AG04449 (cell line): ENCODE results near the gene IL22RA2.
"Not testable (repeated sequence)": the region's sequence is repeated elsewhere in the genome, so short reads cannot be mapped to it uniquely, and the experiment has no call there.

Source experiments
- CTCF ChIA-PET: fragments of 350-600 bp; formaldehyde crosslinking; extraction: SDS; loops from one replicate; lab custom pipeline; 2021; ENCODE audit warnings: antibody characterized with exemption; lab: Yijun Ruan, JAX
- POLR2A ChIA-PET: fragments of 400-600, 350-600 bp; formaldehyde crosslinking; extraction: SDS; loops from one replicate; lab custom pipeline; 2020; ENCODE audit warnings: antibody characterized with exemption, inconsistent platforms; lab: Yijun Ruan, JAX
- DNase-seq: peaks from one replicate; pipeline ENCODE4 v3.0.0-alpha.2; 2010; ENCODE audit warnings: low read depth, low spot score
- H3K4me3 ChIP-seq: 2 replicates; pipeline ENCODE4 v1.5.1; 2011; ENCODE audit warnings: low read depth, mild to moderate bottlenecking, control low read depth, low read length
- CTCF ChIP-seq: IDR thresholded peaks from one replicate; pipeline ENCODE4 v1.5.1; 2011; ENCODE audit warnings: mild to moderate bottlenecking, moderate library complexity, low read length, control low read depth, inconsistent platforms; ENCODE audit not compliant: insufficient read depth; ENCODE audit errors: missing control alignments

The IL22RA2 gene

GRCh38 chr6:137115658-137116057, 57.8 kb downstream of the IL22RA2 start:
- DNase-seq: no peak

GRCh38 chr6:137112067-137112355, 61.4 kb downstream of the IL22RA2 start:
- TF ChIP-seq CTCF: no peak
- H3K4me3 ChIP-seq: no peak overlapping the region
- no peak for DNase-seq
- CTCF ChIA-PET: no interaction called here
- POLR2A ChIA-PET: interaction anchor here (0.7 kb wide), 1 partner anchor 1077 kb away, joined by 3 read pairs; no protein-coding TSS in a partner anchor

More at GRCh38 chr6:137115658-137116057, 57.8 kb downstream of the IL22RA2 start:
- TF ChIP-seq CTCF: no peak
- CTCF ChIA-PET: no interaction called here
- POLR2A ChIA-PET: no interaction called here
- no peak overlapping the region for H3K4me3 ChIP-seq

GRCh38 chr6:137111296-137112066, 62.0 kb downstream of the IL22RA2 start:
- ChIA-PET CTCF (no interaction called here), POLR2A (interaction anchor here (0.7 kb wide), 1 partner anchor 1078 kb away, joined by 3 read pairs; no protein-coding TSS in a partner anchor)
- no peak for DNase-seq
- no peak overlapping the region for H3K4me3 ChIP-seq
- TF ChIP-seq CTCF: no peak

- no peak overlapping the region for H3K4me3 ChIP-seq
- ChIA-PET POLR2A (no interaction called here), CTCF (interaction anchor here (1.2 to 2.1 kb wide), 2 partner anchors 13 to 207 kb away, joined by 3 to 7 read pairs; no protein-coding TSS in a partner anchor)
- no peak for TF ChIP-seq CTCF
- no peak for DNase-seq
These were observed 65.7 kb downstream of the IL22RA2 start for GRCh38 chr6:137107767-137108105.

- CTCF ChIA-PET: interaction anchor here (1.2 to 2.1 kb wide), 3 partner anchors 11 to 207 kb away, joined by 3 to 7 read pairs (median 4); no protein-coding TSS in a partner anchor
- POLR2A ChIA-PET, H3K4me3 ChIP-seq, DNase-seq: not testable (repeated sequence)
These were observed 66.2 kb downstream of the IL22RA2 start for GRCh38 chr6:137107047-137107766.

- TF ChIP-seq CTCF: no peak
- POLR2A ChIA-PET: no interaction called here
- no peak overlapping the region for H3K4me3 ChIP-seq
- DNase-seq: no peak
- CTCF ChIA-PET: interaction anchor here (1.4 to 2.1 kb wide), 2 partner anchors 10 to 12 kb away, joined by 4 to 7 read pairs; no protein-coding TSS in a partner anchor
These were observed 67.3 kb downstream of the IL22RA2 start for GRCh38 chr6:137106183-137106582.
